LoVo (cell line): ENCODE results near the gene MAN2A2.
A peak's percentile ranks its signal among the peaks of the same experiment; 100 is the strongest.
"Not testable (repeated sequence)": the region's sequence is repeated elsewhere in the genome, so short reads cannot be mapped to it uniquely, and the experiment has no call there.

Experiments
- DNase-seq: peaks from one replicate; pipeline ENCODE4 v3.0.0-alpha.2; 2016; ENCODE audit warnings: low spot score

MAN2A2 gene

DNA sequence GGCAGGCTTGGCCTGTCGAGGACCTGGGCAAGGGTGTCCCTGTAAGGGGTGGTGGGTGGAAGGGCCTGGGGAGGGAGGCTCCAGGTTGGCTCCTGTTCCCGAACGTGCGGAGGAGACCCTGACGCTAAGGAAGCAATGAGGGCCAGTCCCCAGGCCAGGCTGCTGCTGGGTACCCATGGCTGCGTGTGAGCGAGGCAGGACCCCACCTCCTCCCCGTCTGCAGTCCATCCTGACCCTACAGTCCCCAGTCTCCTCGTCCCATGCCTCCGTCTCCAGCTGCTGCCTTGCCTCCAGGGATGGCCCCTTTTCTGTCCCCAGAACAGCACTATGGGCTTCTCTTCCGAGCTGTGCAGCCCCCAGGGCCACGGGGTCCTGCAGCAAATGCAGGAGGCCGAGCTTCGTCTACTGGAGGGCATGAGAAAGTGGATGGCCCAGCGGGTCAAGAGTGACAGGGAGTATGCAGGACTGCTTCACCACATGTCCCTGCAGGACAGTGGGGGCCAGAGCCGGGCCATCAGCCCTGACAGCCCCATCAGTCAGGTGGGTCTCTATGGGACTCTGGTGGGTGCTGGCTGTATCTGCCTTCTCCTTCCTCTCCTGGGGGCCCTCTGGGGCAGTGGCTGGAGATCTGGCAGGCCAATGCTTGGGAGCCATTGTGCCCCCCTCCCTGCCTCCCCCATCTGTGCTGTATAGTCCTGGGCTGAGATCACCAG is 18.2 kb upstream of the MAN2A2 start:
- no peak for DNase-seq

GRCh38 chr15:90885432-90886290 is 17.4 kb upstream of the MAN2A2 start:
- peak; percentile 55 for DNase-seq

GRCh38 chr15:90886291-90886614 is 16.8 kb upstream of the MAN2A2 start:
- DNase-seq, result no peak

- no peak for DNase-seq
These were observed 16.0 kb upstream of the MAN2A2 start for GRCh38 chr15:90887037-90887481.

- DNase-seq, result no peak
These were observed 13.8 kb upstream of the MAN2A2 start for GRCh38 chr15:90889313-90889730.

GRCh38 chr15:90889736-90890456 is 13.2 kb upstream of the MAN2A2 start:
- DNase-seq, result no peak

- no peak for DNase-seq
These were observed 12.3 kb upstream of the MAN2A2 start for GRCh38 chr15:90890839-90891238.

- DNase-seq, result no peak
These were observed 11.7 kb upstream of the MAN2A2 start for GRCh38 chr15:90891346-90891949.

GRCh38 chr15:90892023-90892422 is 11.1 kb upstream of the MAN2A2 start:
- no peak for DNase-seq

DNA sequence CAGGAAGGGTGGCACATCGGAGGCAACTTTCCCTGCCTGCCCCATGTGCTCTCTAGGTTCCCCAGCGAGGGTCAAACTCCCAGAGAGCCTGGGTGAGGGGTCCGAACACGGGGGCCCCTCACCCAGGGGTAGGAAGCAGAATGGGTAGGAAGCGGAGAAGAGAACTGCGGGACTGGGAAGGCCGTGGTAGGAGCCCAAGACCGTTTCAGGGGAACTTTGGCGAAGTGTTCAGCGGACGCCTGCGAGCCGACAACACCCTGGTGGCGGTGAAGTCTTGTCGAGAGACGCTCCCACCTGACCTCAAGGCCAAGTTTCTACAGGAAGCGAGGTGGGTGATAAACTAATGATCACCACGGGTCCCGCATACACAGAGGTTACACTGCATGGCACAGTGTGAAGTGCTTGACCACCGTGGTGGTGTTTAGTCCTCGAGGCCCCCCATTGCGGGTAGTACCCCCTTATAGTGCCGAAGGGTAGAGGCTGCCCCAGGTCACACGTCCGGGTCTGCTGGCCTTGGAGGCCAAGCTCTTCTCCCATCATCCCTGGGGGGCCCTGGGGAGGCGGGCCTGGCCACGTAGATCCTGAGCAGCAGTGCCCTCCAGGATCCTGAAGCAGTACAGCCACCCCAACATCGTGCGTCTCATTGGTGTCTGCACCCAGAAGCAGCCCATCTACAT is 10.5 kb upstream of the MAN2A2 start:
- DNase-seq, result no peak

DNA sequence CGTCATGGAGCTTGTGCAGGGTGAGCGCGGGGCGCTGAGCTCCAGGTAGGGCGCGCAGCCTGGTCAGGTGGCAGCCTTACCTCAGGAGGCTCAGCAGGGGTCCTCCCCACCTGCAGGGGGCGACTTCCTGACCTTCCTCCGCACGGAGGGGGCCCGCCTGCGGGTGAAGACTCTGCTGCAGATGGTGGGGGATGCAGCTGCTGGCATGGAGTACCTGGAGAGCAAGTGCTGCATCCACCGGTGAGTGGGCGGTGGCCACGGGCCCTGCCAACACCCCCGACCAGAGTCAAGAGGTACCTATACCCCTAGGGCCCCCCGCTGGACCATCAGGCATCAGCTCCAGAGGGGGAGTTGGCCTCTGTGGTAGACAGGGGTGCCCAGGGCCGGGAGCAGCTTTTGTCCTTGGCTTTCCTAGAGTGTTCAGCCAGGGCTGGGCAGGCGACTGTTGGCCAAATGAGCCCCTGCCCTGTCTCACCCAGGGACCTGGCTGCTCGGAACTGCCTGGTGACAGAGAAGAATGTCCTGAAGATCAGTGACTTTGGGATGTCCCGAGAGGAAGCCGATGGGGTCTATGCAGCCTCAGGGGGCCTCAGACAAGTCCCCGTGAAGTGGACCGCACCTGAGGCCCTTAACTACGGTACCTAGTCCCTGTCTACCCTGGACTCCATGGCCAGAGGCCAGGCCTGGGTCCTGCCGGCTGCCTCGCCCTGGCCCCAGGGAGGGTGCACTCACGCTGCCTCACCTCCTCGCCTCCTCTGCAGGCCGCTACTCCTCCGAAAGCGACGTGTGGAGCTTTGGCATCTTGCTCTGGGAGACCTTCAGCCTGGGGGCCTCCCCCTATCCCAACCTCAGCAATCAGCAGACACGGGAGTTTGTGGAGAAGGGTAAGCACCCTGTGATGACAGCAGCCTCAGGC is 9.7 kb upstream of the MAN2A2 start:
- DNase-seq, result no peak

GRCh38 chr15:90895571-90896117 is 7.5 kb upstream of the MAN2A2 start:
- DNase-seq, result no peak

DNA sequence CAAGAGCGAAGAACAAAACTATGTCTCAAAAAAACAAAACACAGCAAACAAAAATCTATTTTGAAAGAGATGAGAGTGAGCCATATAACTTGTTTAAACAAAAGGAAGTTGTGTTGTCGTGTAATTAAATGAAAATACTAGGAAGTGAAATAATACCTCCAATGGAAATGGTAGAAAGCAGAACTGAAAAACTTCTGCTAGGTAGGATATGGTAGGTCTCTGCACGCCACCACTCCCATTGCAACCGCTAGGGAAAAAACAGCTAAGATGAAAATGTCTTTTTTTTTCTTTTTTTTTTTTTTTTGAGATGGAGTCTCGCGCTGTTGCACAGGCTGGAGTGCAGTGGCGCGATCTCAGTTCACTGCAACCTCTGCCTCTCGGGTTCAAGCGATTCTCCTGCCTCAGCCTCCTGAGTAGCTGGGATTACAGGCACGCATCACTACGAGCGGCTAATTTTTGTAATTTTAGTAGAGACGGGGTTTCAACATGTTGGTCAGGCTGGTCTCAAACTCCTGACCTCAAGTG is 5.9 kb upstream of the MAN2A2 start:
- not testable (repeated sequence) for DNase-seq

DNA sequence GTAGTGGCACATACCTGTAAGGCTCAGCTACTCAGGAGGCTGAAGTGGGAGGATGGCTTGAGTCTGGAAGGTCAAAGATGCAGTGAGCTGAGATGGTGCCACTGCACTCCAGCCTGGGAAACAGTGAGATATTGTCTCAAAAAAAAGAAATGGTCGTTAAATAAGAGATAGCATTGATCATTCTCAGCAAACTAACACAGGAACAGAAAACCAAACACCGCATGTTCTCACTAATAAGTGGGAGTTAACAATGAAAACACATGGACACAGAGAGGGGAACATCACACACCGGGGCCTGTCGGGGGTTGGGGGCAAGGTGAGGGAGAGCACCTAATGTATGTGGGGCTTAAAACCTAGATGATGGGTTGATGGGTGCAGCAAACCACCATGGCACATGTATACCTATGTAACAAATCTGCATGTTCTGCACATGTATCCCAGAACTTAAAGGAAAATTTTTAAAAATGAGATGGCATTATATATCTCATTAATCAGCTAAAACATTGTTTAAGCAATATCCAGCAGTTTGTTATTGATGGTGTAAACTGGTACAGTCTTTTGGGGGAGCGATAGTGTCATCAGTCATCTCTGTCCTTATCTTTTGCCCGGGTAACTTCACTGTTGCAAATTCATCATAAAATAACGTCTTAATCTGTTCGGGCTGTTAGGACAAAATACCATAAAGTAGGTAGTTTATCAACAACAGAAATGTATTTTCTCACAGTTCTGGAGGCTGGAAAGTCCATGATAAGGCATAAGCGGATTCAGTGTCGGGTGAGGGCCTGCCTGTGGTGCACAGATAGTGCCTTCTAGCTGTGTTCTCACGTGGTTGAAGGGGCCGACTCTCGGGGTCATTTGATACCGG is 1.7 kb upstream of the MAN2A2 start:
- DNase-seq, result no peak

GRCh38 chr15:90902040-90902839 is 862 bp upstream of the MAN2A2 start:
- DNase-seq, result peak; percentile 89

- DNase-seq, result no peak
These were observed 833 bp downstream of the MAN2A2 start for GRCh38 chr15:90903733-90904536.

GRCh38 chr15:90904746-90905145 is 1.6 kb downstream of the MAN2A2 start:
- DNase-seq, result no peak
